ENCODE measurements around the gene TUBGCP3.

DNA sequence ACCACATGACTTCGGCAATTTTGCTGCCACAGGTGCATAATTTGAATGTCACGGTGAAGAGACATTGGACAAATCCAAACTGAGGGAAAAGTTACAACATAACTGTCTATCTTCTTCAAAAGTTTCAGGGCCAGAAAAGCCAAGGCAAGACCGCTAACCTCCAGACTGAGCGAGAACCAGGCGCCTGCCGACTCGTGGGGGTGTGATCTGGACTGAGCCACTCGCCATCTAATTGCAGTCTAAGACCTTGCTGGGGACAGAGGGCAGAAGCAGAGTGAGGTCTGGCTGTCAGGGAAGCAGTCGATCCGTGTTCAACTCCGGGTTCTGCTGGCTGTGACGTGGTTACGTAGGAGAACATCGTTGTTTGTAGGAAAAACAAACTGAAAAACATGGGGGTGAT, 123.2 kb downstream of the TUBGCP3 start:
- TF ChIP-seq, protein P1, sequence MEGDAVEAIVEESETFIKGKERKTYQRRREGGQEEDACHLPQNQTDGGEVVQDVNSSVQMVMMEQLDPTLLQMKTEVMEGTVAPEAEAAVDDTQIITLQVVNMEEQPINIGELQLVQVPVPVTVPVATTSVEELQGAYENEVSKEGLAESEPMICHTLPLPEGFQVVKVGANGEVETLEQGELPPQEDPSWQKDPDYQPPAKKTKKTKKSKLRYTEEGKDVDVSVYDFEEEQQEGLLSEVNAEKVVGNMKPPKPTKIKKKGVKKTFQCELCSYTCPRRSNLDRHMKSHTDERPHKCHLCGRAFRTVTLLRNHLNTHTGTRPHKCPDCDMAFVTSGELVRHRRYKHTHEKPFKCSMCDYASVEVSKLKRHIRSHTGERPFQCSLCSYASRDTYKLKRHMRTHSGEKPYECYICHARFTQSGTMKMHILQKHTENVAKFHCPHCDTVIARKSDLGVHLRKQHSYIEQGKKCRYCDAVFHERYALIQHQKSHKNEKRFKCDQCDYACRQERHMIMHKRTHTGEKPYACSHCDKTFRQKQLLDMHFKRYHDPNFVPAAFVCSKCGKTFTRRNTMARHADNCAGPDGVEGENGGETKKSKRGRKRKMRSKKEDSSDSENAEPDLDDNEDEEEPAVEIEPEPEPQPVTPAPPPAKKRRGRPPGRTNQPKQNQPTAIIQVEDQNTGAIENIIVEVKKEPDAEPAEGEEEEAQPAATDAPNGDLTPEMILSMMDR (conservative IDR thresholded peaks at IDR 0.05 in 1 of 2, IDR thresholded peaks at IDR 0.05 in 1 of 2; ENCODE audit: extremely low read depth in 1 of 2, insufficient read depth in 1 of 2, low read depth in 1 of 2, low read length in 2 of 2), result no peak
- no peak for TF ChIP-seq EZH2 (IDR thresholded peaks at IDR 0.05; ENCODE audit: borderline replicate concordance, low read length)
